T47D (cell line): ENCODE measurements around the gene UCKL1.

Experiments
- DNase-seq, 2 experiments: peaks; one replicate each; pipeline versions ENCODE4 v3.0.0 to v3.0.0-alpha.2; 2011 to 2012; ENCODE audit warnings: low read depth in 1 of 2, low spot score in 1 of 2
- JUND ChIP-seq: IDR thresholded peaks from 2 replicates; pipeline ENCODE4 v1.6.1; 2012; ENCODE audit warnings: low read depth
- in situ Hi-C: cut with HindIII; loops from 2 replicates; pipeline ENCODE4 v1.10.0; 2016; ENCODE audit warnings: low sequenced_read_pairs, low pct_unique_long_range_greater_than_20kb

The UCKL1 gene

GRCh38 chr20:63955827-63956663 is at the start of gene UCKL1:
UCKL1 (minus strand) TSS chr20:63956416; CDS start chr20:63956372, 44 bp downstream.
- in situ Hi-C loops = no loop called here
- peak; percentile 91 to 94 for DNase-seq
- no peak for TF ChIP-seq JUND

GRCh38 chr20:64005394-64005793 is 49.2 kb upstream of the UCKL1 start:
- no peak for DNase-seq
- no peak for TF ChIP-seq JUND
- in situ Hi-C loops = no loop called here

GRCh38 chr20:64003960-64004725 is 47.9 kb upstream of the UCKL1 start:
- DNase-seq = no peak
- TF ChIP-seq JUND = no peak
- in situ Hi-C loops = no loop called here

- in situ Hi-C loops = no loop called here
- TF ChIP-seq JUND = no peak
- no peak for DNase-seq
Observed at GRCh38 chr20:64001607-64002011, 45.4 kb upstream of the UCKL1 start.

- in situ Hi-C loops = no loop called here
- TF ChIP-seq JUND = no peak
- no peak for DNase-seq
Observed at GRCh38 chr20:64000906-64001305, 44.7 kb upstream of the UCKL1 start.

GRCh38 chr20:63982937-63983336 is 26.7 kb upstream of the UCKL1 start:
- no peak for DNase-seq
- in situ Hi-C loops = no loop called here
- TF ChIP-seq JUND = no peak

GRCh38 chr20:63980806-63981728 is 24.9 kb upstream of the UCKL1 start, which contains the start of gene PRPF6:
PRPF6 (plus strand) TSS chr20:63981132; CDS start chr20:63981246, 114 bp downstream.
- TF ChIP-seq JUND = no peak

GRCh38 chr20:63980317-63980805 is 24.1 kb upstream of the UCKL1 start:
- DNase-seq = peak in 1 of 2 experiments; percentile 42
- in situ Hi-C loops = no loop called here
- TF ChIP-seq JUND = no peak

More at GRCh38 chr20:63980806-63981728, 24.9 kb upstream of the UCKL1 start, which contains the start of gene PRPF6:
- peak; percentile 98 to 99 for DNase-seq
- in situ Hi-C loops = no loop called here

- in situ Hi-C loops = no loop called here
- DNase-seq = peak; percentile 68 to 75
- no peak for TF ChIP-seq JUND
Observed at GRCh38 chr20:63979557-63980316, 23.5 kb upstream of the UCKL1 start, which contains the start of gene SAMD10. SAMD10 (minus strand) TSS chr20:63979642; CDS start chr20:63979467, 175 bp downstream.

GRCh38 chr20:63979229-63979556 is 23.0 kb upstream of the UCKL1 start:
- in situ Hi-C loops = no loop called here
- DNase-seq = no peak
- TF ChIP-seq JUND = no peak
